Transverse colon (tissue), 4 donors: ENCODE results near the gene FOXP1.

Source experiments
- EP300 ChIP-seq: sonication (generic); formaldehyde crosslinking; IDR thresholded peaks from one replicate; pipeline ENCODE4 v1.6.1; 2017; ENCODE audit warnings: antibody characterized with exemption, low read depth
- POLR2A ChIP-seq: fragments of 450-650 bp; IDR thresholded peaks from one replicate; pipeline ENCODE4 v1.6.1; 2016; ENCODE audit warnings: antibody characterized with exemption, mild to moderate bottlenecking, moderate library complexity
- POLR2AphosphoS5 ChIP-seq, 3 donors: sonication (generic); formaldehyde crosslinking; IDR thresholded peaks; one replicate each; pipeline ENCODE4 v1.6.1; 2016; ENCODE audit warnings: antibody characterized with exemption in 3 of 3
- TF ChIP-seq, protein P1 (sequence below), 5 experiments: fragments of 200-600 bp in 3 of 5; fragments of 450-650 bp in 2 of 5; sonication (generic) in 3 of 5; IDR thresholded peaks; 1 replicate in 2 of 5; 2 replicates in 3 of 5; pipeline ENCODE4 v1.5.1; 2016 to 2017; ENCODE audit warnings: antibody characterized with exemption in 5 of 5, inconsistent platforms in 3 of 5, mild to moderate bottlenecking in 2 of 5, moderate library complexity in 1 of 5

DNA sequence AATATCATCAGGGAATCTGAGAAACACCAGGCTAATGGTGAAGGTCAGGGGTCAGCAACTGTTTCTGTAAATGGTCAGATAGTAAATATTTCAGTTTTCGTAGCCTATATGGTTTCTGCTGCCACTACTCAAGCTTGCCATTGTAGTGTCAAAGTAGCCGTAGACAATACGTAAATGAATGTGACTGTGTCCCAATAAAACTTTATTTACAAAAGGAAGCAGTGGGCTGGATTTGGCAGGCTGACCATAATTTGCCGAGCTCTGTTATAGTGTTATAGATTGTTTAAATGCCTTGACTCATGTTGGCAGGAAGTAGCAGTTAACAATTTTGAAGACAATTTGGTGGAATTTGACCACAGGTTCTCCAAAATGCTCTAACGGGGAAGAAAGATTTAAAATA lies 548.2 kb downstream of the FOXP1 start:
- TF ChIP-seq, protein P1, sequence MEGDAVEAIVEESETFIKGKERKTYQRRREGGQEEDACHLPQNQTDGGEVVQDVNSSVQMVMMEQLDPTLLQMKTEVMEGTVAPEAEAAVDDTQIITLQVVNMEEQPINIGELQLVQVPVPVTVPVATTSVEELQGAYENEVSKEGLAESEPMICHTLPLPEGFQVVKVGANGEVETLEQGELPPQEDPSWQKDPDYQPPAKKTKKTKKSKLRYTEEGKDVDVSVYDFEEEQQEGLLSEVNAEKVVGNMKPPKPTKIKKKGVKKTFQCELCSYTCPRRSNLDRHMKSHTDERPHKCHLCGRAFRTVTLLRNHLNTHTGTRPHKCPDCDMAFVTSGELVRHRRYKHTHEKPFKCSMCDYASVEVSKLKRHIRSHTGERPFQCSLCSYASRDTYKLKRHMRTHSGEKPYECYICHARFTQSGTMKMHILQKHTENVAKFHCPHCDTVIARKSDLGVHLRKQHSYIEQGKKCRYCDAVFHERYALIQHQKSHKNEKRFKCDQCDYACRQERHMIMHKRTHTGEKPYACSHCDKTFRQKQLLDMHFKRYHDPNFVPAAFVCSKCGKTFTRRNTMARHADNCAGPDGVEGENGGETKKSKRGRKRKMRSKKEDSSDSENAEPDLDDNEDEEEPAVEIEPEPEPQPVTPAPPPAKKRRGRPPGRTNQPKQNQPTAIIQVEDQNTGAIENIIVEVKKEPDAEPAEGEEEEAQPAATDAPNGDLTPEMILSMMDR (IDR thresholded peaks at IDR 0.05) = no peak
- TF ChIP-seq POLR2A (no peak), POLR2AphosphoS5 (IDR thresholded peaks at IDR 0.05) (peak in 1 of 3 donors; percentile 7), EP300 (no peak)
